Vagina (tissue), 2 donors: ENCODE measurements around the gene GAREM1. TPM values are rescaled to one million over a fixed set of nuclear protein-coding genes. Genes with fewer than 3 reads are reported as not detected.

Experiments used
- DNase-seq, 2 donors: peaks; one replicate each; pipeline ENCODE4 v3.0.0-alpha.2; 2017; ENCODE audit errors: extremely low spot score in 2 of 2
- H3K27ac ChIP-seq: fragments of 200-600 bp; sonication (generic); one replicate; pipeline ENCODE4 v1.5.1; 2019
- H3K27me3 ChIP-seq: fragments of 200-600 bp; sonication (generic); one replicate; pipeline ENCODE4 v1.5.1; 2019
- H3K36me3 ChIP-seq, 2 donors: fragments of 200-600 bp; sonication (generic); one replicate each; pipeline ENCODE4 v1.5.1; 2017 to 2019
- H3K4me1 ChIP-seq: fragments of 200-600 bp; sonication (generic); one replicate; pipeline ENCODE4 v1.5.1; 2019
- H3K4me3 ChIP-seq, 2 donors: fragments of 200-600 bp; sonication (generic); 1 replicate in 1 of 2; 2 replicates in 1 of 2; pipeline ENCODE4 v1.5.1; 2016 to 2019
- H3K9me3 ChIP-seq: fragments of 200-600 bp; sonication (generic); one replicate; pipeline ENCODE4 v1.5.1; 2019
- CTCF ChIP-seq, 3 experiments: fragments of 450-650 bp in 2 of 3; fragments of 200-600 bp in 1 of 3; sonication (generic) in 1 of 3; IDR thresholded peaks; one replicate each; pipeline ENCODE4 v1.5.1; 2017 to 2019; ENCODE audit warnings: antibody characterized with exemption in 3 of 3, mild to moderate bottlenecking in 2 of 3, moderate library complexity in 2 of 3
- POLR2A ChIP-seq, 2 donors: fragments of 450-650 bp; IDR thresholded peaks; one replicate each; pipeline ENCODE4 v1.6.1; 2017; ENCODE audit warnings: antibody characterized with exemption in 2 of 2, mild to moderate bottlenecking in 2 of 2, moderate library complexity in 2 of 2
- POLR2AphosphoS5 ChIP-seq, 2 donors: sonication (generic); formaldehyde crosslinking; IDR thresholded peaks; one replicate each; pipeline ENCODE4 v1.9.0; 2017; ENCODE audit warnings: antibody characterized with exemption in 2 of 2, mild to moderate bottlenecking in 2 of 2, low read depth in 1 of 2; ENCODE audit not compliant: insufficient read depth in 1 of 2
- intact Hi-C: fragments of 100-400 bp; cut with DNase I; formaldehyde crosslinking; loops from one replicate; pipeline ENCODE4 v1.15.1; 2023
- total RNA-seq: library from RNA; depleted of rRNA; stranded (reverse); fragments of >200 nt; gene quantifications from one replicate; pipeline ENCODE4 v1.2.3, GENCODE V29; 2016

The GAREM1 gene
- total RNA-seq, 1 donor from 2014 or later = 15.7 TPM

- intact Hi-C loops = loop anchor here (10.0 kb wide), 1 partner anchor 672 kb away; no protein-coding TSS in a partner anchor
- Histone ChIP-seq H3K36me3 (no peaks in the 10 kb centered on the region), H3K4me3 (no peak overlapping the region), H3K27ac (no peak overlapping the region), H3K4me1 (no peaks in the 10 kb centered on the region), H3K9me3 (no peaks in the 10 kb centered on the region), H3K27me3 (no peaks in the 10 kb centered on the region)
- no peak for TF ChIP-seq CTCF (IDR thresholded peaks at IDR 0.05)
- TF ChIP-seq POLR2A (IDR thresholded peaks at IDR 0.05) = no peak
- no peak for DNase-seq
Measured at GRCh38 chr18:32252141-32252860, 218.4 kb downstream of the GAREM1 start.

GRCh38 chr18:32251466-32251865 is 219.2 kb downstream of the GAREM1 start:
- Histone ChIP-seq H3K9me3 (no peaks in the 10 kb centered on the region), H3K27ac (no peak overlapping the region), H3K27me3 (no peaks in the 10 kb centered on the region), H3K36me3 (no peaks in the 10 kb centered on the region), H3K4me1 (no peaks in the 10 kb centered on the region), H3K4me3 (no peak overlapping the region)
- DNase-seq = no peak
- intact Hi-C loops = loop anchor here (10.0 kb wide), 1 partner anchor 673 kb away; no protein-coding TSS in a partner anchor
- no peak for TF ChIP-seq POLR2A (IDR thresholded peaks at IDR 0.05)
- TF ChIP-seq CTCF (IDR thresholded peaks at IDR 0.05) = no peak

- Histone ChIP-seq H3K27ac (no peak overlapping the region), H3K4me3 (no peak overlapping the region), H3K9me3 (no peaks in the 10 kb centered on the region), H3K4me1 (no peaks in the 10 kb centered on the region), H3K36me3 (no peaks in the 10 kb centered on the region), H3K27me3 (no peaks in the 10 kb centered on the region)
- intact Hi-C loops = no loop called here
- DNase-seq = no peak
- TF ChIP-seq CTCF (IDR thresholded peaks at IDR 0.05) (no peak), POLR2A (IDR thresholded peaks at IDR 0.05) (no peak), POLR2AphosphoS5 (IDR thresholded peaks at IDR 0.05; ENCODE audit: insufficient read depth in 1 of 2, low read depth in 1 of 2) (no peak)
Measured at GRCh38 chr18:32249147-32249929, 221.3 kb downstream of the GAREM1 start.

- Histone ChIP-seq H3K36me3 (no peaks in the 10 kb centered on the region), H3K27ac (no peak overlapping the region), H3K27me3 (no peaks in the 10 kb centered on the region), H3K9me3 (no peaks in the 10 kb centered on the region), H3K4me1 (no peaks in the 10 kb centered on the region), H3K4me3 (no peak overlapping the region)
- intact Hi-C loops = no loop called here
- no peak for DNase-seq
- no peak for TF ChIP-seq CTCF (IDR thresholded peaks at IDR 0.05)
- TF ChIP-seq POLR2AphosphoS5 (IDR thresholded peaks at IDR 0.05; ENCODE audit: insufficient read depth in 1 of 2, low read depth in 1 of 2) = no peak
- TF ChIP-seq POLR2A (IDR thresholded peaks at IDR 0.05) = no peak
Measured at GRCh38 chr18:32244881-32245280, 225.8 kb downstream of the GAREM1 start.

- H3K4me1 ChIP-seq = no peaks in the 10 kb centered on the region
- TF ChIP-seq POLR2A (IDR thresholded peaks at IDR 0.05) (no peak), POLR2AphosphoS5 (IDR thresholded peaks at IDR 0.05; ENCODE audit: insufficient read depth in 1 of 2, low read depth in 1 of 2) (no peak), CTCF (IDR thresholded peaks at IDR 0.05) (no peak)
- intact Hi-C loops = no loop called here
Measured at GRCh38 chr18:32243358-32243757, 227.3 kb downstream of the GAREM1 start.

More at GRCh38 chr18:32243358-32243757, 227.3 kb downstream of the GAREM1 start:
- Histone ChIP-seq H3K4me3 (no peak overlapping the region), H3K27ac (no peak overlapping the region), H3K27me3 (no peaks in the 10 kb centered on the region), H3K36me3 (no peaks in the 10 kb centered on the region), H3K9me3 (no peaks in the 10 kb centered on the region)
- DNase-seq = no peak
